Stimulated activated CD4-positive, alpha-beta T cell treated with anti-CD3 and anti-CD28 coated beads, Interleukin-1b, Interleukin-23, amount 100 ng/mL, for 4 hours (primary cell): ENCODE results near the gene DCUN1D3.
"Not testable (repeated sequence)": the region's sequence is repeated elsewhere in the genome, so short reads cannot be mapped to it uniquely, and the experiment has no call there.

Experiments
- DNase-seq, 2 donors: peaks; one replicate each; pipeline ENCODE4 v3.0.0-alpha.2; 2020; ENCODE audit warnings: low read depth in 2 of 2

Gene DCUN1D3

GRCh38 chr16:20826039-20826566 lies 74.1 kb downstream of the DCUN1D3 start:
- DNase-seq = no peak

- no peak for DNase-seq
Measured at GRCh38 chr16:20822521-20823325, 77.4 kb downstream of the DCUN1D3 start.

- no peak for DNase-seq
Measured at GRCh38 chr16:20821682-20822081, 78.5 kb downstream of the DCUN1D3 start.

- no peak for DNase-seq
Measured at GRCh38 chr16:20818929-20819585, 81.1 kb downstream of the DCUN1D3 start.

- DNase-seq = no peak
Measured at GRCh38 chr16:20814784-20815183, 85.4 kb downstream of the DCUN1D3 start.

- no peak for DNase-seq
Measured at GRCh38 chr16:20812510-20812909, 87.6 kb downstream of the DCUN1D3 start.

- DNase-seq = no peak
Measured at GRCh38 chr16:20811889-20812439, 88.2 kb downstream of the DCUN1D3 start.

GRCh38 chr16:20807862-20808261 lies 92.3 kb downstream of the DCUN1D3 start:
- no peak for DNase-seq

GRCh38 chr16:20806168-20807050 lies 93.7 kb downstream of the DCUN1D3 start, which contains the start of the genes ERI2 and REXO5:
Gene ERI2, minus strand, starts transcription at chr16:20806472. Its CDS starts 42 bp downstream, at chr16:20806430.
Gene REXO5, plus strand, starts transcription at chr16:20806527. Its CDS starts 427 bp downstream, at chr16:20806954.
- peak; percentile 51 to 62 for DNase-seq

GRCh38 chr16:20805684-20806167 lies 94.4 kb downstream of the DCUN1D3 start:
- DNase-seq = not testable (repeated sequence)
